Activated T-cell treated with anti-CD3 and anti-CD28 coated beads, Interleukin-2, amount 50 U/mL, for 1 hour (primary cell): ENCODE measurements around the gene AMFR.

Experiments used
- DNase-seq: peaks from one replicate; pipeline ENCODE4 v3.0.0-alpha.2; 2020

Gene AMFR

DNA sequence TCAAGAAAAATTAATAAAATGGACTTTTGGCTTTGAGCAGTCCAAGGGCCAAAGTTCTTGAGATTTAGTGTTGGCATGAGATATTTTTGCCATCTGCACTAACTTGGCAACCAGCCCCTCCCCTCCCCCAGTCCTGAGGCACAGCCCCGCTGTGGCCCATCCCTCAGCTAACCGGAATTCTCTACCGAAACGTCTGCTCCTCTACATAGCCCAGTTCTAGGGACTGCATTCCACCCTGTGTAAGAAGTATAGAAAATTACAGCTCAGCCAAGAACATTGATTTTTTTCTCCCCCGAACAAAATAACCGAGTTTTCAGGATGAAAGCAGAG, 97.5 kb downstream of the AMFR start:
- DNase-seq = no peak

- no peak for DNase-seq
Observed at GRCh38 chr16:56327071-56327928, 98.0 kb downstream of the AMFR start.

GRCh38 chr16:56325956-56326355, 99.4 kb downstream of the AMFR start:
- no peak for DNase-seq

DNA sequence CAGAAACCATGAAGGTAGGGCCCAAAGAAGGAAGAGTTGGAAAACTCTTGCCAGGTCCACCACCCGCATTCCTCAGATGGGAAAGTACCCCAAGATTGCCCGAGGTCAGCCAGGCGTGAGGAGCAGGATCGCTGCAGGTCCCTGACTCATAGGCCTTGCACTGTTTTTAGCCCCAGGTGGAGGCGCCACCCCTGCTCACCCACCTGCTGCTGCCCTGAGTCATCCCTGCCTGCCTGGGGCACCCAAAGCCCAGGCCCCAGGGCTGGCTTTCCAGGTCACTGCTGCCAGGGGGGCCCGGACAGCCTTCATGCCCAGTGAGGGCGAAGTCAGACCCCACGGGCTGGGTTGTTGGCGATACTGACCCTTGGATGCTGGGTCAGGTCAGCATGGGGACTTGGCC, 100.9 kb downstream of the AMFR start:
- no peak for DNase-seq

GRCh38 chr16:56321571-56321970, 103.8 kb downstream of the AMFR start:
- DNase-seq = no peak

DNA sequence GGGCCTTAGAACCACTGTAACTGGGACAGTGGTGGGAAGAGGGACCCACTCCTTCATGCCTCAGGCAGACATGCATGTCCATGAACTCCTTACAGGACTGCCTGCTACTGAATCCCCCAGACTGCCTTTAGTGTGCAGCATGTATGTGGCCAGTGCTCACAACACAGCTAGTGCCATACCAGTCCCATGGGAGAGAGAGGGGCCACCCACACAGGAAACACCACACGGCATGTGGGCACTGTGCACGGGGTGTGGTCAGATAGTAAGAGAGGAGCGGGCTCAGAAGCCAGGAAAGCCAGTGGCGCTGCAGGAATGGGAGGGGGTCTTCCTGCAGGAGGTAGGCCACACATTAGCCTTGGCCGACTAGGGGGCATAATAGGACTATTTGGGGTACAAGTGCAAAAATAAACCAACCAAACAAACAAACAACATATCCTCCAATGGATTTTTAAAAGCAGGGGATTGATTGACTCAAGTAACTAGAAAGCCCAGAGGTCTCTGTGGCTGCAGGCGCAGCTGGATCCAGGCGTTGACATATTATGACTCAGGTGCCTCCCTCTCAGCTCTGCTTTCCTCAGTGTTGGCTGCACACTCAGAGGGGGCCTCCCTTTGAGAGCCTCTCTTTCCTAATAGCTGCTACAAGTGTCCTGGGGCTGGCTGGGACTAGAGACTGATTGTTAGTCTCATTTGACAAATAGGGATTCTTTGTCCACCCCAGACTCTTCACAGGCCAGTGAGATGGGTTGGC, 104.4 kb downstream of the AMFR start:
- no peak for DNase-seq

DNA sequence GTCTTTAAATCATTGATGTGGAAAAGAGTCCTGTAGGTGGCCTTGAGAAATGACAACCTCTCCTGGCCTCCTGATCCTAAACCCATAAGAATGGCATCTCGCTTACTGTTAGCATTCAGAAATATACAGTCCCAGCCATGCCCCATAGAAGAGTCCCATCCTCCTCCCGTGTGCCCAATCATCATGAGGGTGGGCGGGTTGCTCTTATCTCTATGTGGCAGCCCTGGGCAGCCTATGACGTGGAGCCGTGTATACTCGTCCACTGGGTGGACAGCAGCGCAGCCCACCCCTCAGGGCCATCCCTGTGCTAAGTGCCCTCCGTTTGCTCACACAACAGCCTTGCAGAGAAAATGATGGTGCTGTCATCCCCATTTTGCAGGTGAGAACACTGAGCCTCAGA, 105.3 kb downstream of the AMFR start:
- DNase-seq = no peak

GRCh38 chr16:56319376-56319775, 106.0 kb downstream of the AMFR start:
- DNase-seq = no peak

GRCh38 chr16:56318827-56319140, 106.6 kb downstream of the AMFR start:
- DNase-seq = no peak

- DNase-seq = peak; percentile 78
Observed at GRCh38 chr16:56317998-56318826, 107.1 kb downstream of the AMFR start.

- no peak for DNase-seq
Observed at GRCh38 chr16:56316545-56316944, 108.8 kb downstream of the AMFR start.

DNA sequence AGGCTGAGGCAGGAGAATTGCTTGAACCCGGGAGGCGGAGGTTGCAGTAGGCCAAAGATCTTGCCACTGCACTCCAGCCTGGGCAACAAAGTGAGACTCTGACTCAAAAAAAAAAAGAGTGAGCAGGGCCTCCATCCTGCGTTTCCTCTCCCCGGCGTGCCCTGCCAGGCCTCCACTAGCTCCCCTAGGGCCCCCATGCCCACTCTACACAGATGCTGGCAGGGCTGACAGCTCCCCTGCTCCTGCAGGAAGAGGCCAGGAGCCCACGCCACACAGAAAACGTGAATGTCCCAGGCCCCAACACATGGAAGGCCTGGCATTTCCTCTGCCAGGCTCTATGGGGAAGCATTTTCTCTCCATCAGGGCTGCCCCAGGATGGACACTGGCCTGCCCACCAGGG, 109.4 kb downstream of the AMFR start:
- no peak for DNase-seq

DNA sequence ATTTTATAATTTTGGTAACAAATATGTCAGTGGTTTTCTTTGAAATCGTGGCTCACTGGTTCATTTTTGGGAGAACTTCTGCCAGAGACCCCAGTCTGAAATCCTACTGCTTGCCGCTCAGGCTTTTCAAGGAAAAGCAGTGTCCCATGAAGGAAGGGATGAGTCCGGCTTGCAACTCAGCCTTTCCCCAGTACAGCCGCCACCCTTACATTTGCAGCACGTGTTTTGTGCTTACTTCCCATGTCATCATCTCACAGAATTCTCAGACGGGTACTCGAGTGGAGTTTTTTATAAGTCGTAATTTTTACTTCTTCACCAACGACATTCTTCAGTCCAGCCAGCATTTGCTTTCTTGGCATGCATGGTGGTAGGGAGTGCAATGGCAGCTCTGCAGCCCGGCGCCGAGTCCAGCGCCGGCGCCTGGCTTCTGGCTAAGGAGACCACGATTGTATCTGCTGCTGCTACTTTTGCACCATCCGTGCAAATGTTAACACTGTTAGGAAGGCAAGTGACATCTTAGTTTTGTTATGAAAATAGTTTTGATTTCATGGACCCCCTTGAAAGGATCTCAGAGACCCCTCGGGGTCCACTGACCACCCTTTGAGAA, 111.0 kb downstream of the AMFR start:
- no peak for DNase-seq

- DNase-seq = no peak
Observed at GRCh38 chr16:56312556-56312955, 112.8 kb downstream of the AMFR start.

- no peak for DNase-seq
Observed at GRCh38 chr16:56312028-56312300, 113.4 kb downstream of the AMFR start.
